HT1080 (cell line): ENCODE results near the gene RAD51B. TPM values are rescaled to one million over a fixed set of nuclear protein-coding genes. Genes with fewer than 3 reads are reported as not detected.
"Not testable (repeated sequence)": the region's sequence is repeated elsewhere in the genome, so short reads cannot be mapped to it uniquely, and the experiment has no call there.

Source experiments
- DNase-seq: peaks from one replicate; pipeline ENCODE4 v3.0.0-alpha.2; 2015; ENCODE audit warnings: low read depth
- total RNA-seq: library from RNA; depleted of rRNA; stranded (reverse); fragments of >200 nt; shearing (Covaris generic); gene quantifications from 2 replicates; pipeline ENCODE4 v1.2.3, GENCODE V29; 2014

Gene RAD51B
- total RNA-seq, 1 experiment from 2014 or later, result 8.5 TPM

DNA sequence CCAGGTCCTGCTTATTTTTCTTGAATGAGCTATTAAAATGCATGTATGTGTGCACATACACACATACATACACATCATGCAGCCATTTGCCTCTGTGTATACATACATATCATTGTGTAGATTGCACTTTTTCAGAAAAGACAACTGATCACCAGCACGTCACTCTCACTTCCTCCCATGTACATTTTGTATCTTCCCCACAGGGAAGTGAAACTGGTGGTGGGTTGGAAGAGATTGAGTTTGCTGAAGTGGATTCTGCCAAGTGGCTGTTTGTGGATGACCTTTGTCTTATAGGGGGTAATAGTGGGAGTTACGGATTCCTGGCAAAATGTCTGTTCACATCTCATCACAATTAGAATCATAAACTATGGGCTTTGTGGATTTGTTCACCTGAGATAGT lies 448.6 kb downstream of the RAD51B start:
- no peak for DNase-seq

DNA sequence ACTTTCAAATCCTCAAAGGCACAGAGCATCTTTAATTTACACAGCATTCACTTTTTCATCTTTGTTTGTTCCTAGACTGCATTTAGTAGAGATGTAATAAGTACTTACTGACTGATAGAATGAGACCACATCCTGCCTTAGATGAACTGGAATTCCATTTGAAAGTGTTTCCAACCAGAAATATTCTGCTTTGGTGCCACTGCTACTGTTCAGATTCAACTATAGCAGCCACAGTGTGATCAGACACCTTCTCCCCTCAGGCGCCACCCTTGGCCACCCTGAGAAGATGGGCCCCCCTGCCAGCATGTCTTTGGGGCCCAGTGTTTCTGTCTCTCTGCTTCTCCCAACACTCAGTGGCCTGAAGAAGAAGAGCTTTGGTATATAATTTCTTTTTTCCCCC lies 449.1 kb downstream of the RAD51B start:
- DNase-seq, result peak; percentile 34

DNA sequence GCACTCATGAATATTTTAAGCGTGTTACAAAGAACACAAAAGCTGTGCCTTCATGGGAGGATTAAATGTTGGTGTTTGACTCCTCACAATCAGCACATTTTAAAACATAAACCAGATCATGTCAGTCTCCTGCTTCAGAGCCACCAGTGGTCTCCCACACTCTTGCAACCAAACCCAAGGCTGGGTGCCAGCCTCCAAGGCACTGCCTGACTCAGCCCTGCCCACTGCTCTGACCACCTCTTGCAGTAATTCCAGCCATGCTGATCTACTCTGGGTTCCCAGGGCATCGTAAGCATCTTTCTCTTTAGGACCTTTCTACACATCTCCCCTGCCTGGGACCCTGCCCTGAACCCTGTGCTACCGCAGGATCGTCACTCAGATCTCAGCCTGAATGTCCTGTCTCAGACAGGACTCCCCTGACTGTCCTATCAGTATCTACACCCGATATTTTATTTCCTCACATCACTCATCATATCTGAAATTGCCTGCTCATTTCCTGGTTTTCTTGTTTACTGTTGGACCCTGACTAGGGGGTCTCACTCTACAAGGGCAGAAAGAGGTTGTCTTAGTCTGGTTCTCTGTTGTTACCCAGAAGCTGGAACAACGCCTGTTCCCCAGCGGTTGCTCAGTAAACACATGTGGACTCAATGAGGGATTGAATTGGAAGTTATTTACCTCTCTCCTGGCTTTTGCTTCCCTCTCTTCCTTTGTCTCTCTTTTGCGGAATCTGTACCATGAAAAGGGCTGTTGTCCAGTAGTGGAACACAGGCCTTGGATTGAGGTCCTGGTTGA lies 449.8 kb downstream of the RAD51B start:
- DNase-seq, result peak; percentile 17

DNA sequence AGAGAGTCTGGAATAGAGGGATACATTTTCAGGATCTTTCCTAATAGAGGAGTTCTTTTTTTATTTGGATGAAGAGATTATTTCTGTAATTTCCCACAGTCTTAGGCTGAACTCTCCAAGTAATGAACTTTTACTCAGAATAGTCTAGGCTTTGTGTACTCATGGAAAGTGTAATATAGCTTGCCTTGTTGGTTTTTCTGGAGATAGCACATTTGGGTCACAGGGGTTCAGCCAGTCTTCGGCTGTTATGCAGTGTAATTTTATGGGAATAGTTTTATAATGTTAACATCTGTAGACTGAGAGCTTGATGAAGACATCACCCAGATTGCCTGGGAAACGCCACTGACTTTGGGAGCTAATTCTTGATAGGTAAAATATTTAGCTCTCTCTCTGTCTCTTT lies 450.8 kb downstream of the RAD51B start:
- DNase-seq, result no peak

DNA sequence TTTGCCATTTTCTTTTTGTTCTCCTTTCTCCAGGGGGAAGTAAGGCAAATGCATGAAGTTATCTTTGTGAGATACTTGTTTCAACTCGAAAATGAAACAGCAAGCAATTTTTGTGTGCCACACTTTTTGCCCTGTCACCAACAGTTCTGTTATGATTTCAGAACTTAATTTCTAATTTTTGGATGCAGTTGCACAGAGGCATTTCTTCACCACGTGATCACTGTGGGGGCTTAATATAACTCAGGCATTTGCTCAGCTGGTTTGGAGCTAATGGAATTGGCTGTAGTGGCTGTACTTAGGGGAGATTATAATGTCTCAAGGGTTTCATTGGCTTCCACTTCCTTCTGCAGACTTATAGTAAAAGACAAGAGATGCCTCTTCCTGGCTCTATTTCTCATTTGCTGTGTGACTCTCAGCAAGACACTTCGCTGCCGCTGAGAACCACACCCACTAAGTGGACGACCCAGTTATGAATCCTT lies 452.4 kb downstream of the RAD51B start:
- no peak for DNase-seq

DNA sequence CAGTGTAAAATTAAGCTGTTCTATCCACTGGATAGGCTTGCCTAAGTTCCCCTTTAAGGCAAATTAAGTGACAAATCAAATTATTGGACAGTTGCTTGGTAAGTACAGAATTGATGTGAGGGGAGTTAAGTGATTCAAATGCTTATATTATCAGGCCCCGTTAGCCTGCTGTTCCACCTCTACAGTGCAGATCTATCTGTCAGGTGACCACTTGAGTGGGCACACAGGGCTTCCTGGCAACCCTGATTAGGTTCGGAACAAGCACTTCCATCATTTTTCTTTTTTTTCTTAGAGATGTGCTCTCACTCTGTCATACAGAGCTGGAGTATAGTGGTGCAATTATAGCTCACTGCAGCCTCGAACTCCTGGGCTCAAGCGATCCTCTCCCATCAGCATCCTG lies 453.8 kb downstream of the RAD51B start:
- no peak for DNase-seq

DNA sequence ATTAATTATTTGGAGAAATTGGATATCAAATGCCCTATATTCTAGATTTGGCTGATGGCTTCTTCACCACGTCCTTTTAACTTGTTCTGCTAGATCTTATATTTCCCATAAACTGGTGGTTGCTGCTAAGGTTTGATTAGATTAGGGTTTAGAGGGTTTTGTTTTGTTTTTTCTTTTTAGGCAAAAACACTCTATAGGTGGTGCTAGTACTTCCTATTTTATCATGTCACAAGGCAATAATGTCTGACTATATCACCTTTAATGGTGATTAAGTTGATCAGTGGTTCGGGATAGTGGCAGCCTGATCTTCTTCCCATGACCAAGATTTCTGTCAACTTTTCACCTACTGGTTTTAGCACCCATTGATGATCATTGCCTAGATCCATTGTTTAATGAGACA lies 455.1 kb downstream of the RAD51B start:
- DNase-seq, result no peak

DNA sequence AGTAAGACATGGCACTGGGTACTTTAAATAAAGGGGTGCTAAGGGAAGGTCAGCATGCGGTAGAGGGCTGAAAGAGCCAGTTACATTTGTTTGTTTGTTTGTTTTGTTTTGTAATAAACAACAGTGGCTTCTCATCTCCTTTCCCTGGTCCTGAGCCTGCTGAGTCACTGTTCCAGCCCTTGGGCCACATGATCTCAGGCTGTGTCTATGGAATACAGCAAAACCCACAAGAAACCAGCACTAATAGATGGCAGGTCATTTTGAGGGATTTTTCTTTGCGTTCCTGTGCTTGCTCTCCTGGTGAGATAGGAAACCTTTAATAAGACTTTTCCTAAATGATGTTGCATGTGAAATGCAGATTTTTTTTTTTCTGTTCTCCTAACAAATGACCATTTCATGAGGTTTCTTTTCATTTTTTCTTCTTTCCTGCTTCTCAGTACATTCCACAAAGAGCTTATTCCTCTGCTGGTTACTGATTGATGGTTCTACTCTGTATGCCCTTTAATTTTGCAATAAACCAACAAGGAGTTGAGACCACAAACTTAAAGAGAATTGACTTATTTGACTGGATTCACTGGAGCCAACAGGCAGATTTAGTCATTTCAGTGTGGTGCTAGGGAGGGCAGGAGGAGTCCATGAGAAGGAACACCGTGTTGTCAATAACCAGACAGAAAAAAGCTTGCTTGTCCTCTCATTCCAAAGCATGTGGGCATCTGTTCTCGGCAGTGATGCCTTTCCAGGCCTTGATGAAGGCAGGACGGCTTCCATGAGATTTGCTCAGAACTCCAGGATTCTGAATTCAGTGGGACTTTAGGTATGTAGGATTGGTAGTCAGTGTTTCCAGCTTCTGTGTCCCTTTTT lies 459.2 kb downstream of the RAD51B start:
- peak; percentile 23 for DNase-seq

DNA sequence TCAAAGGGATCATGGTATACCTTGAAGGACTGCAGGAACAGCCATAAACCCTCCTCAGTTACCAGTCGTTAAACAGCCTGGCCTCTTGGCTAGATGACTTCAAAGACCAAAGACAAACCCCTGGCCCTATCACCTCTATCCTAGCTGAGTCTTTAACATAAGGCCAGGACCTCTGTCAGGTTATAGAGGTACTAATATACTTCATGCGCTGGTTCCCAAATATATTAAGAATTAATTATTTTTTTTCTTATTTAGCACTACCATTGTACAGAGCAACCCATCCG lies 459.8 kb downstream of the RAD51B start:
- no peak for DNase-seq

DNA sequence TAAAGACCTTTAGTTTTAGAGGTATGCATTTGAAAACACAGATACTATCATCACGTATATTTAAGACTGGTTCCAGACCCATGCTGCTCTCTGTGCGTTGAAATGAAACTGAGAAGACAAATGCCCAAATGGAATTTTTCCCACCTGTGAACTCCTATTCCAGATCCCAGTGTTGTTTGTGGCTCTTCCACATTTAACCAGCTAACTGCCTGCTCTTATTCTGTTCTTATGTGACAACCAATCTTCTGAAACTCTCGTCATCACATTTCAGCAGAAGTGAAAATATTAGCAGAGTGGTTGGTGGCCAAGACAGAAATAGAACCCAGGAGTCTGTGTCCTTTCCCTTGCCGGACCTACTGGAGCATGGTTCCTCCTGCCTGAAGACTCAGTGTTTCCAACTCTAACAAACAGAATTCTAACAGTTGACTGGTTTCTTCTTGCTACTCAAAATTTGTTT lies 460.2 kb downstream of the RAD51B start:
- DNase-seq, result no peak

DNA sequence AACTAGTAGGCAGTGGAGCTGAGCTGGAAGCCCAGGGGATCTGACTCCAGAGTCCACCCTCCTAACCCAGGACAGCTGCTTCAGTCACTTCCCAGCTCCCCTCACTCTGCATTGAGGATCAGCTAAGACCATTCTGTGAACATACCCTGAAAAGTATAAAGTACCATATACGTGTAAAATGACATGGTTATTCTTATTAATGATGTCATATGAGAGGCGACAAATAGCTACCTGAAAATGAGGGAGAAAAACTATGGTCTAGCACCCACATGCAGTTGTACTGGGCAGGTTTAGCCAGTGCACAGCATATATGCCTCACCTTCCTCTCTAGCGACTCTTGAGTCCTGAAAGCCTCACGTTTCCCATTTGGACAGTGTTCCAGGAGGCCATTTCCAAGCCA lies 461.9 kb downstream of the RAD51B start:
- DNase-seq, result no peak

DNA sequence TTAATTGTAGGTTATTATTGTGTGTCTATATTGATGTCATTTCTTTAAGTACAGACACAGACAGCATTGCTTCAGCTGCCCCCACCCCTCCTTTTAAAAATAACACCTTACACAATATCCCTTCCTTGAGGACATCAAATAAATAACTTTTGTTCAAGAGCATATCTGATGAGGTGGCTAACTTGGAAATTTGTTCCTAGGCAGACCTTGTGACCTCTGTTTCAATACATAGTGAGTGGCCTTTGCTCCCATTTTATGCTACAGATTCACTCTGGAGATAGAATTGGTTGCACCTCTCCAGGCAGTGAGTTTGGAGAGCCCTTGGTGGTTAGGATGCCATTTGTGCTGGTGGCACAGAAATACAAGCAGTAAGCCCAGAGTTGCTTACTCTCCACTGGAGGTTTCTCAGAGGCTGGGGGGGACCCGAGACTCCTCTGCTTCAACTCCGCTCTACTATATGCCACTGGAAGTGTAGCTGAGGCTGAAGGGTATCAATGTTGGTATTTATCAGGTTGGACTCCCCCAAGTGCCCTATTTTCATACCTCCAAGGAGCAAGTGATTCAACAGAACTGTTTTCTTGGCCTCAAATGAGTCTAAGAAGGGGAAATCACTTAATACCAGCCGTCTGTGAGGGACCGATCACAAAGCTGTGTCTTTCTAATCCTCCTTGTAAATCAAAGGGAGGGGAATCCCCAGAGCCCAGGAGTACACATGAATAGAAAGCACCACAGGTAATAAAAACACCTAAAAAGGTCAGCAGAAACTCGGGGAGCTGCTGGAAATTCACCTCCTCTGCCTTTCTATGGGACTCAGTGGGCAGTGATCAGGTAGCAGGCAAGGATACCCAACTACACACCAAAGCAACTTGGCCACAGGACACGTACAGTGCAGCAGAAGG lies 463.1 kb downstream of the RAD51B start:
- DNase-seq, result no peak

DNA sequence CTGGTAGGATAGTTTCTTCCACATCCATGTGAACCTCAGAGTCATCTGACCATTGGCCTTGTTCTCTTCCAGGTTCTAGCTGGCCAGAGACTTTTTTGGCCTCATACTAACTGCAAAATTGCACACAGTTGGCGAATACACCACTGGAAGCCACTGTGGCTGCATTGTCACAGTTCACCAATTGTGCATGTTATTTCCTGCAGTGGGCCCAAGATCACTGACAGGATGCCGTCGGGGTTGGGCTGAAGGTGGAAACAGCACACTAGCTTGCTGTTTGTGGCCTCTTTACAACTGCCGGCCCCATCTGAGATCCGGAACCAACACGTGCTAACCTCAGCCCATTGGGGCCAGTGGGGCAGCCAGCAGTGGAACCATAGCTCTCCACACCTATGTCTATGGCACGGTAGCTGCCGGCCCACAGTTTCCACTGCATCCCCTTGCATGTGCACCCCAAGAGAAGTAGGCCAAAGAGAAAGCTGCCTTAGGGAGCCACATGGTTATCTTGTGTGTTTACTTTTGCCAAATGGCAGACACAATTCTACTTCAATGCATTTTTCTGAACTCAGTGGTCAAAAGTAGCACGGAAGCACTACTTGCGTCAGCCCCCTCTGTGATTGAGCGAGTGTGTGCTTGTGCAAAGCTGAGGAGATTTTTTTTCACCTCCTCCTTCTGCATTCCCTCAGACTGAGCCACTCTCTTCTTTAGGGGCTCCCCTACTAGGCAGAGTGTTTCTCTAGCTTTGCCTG lies 464.0 kb downstream of the RAD51B start:
- DNase-seq, result no peak

DNA sequence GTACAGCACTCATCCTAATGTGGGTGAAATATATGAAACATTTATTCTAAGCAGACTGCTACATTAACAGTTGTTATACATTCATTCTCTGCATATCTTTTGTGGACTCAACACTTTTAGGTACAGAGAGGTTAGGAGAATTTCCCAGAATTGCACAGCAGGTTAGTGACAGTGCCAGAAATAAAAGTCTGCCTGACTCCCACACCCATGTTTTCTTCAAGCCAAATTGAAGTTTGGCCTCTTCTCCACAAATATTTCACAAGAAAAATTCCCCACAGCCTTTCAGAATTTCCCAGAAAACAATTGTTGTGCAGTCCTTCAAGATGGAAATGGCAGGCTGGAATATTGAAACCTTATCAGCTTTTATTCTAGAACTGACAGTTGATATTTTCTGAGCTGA lies 464.8 kb downstream of the RAD51B start:
- no peak for DNase-seq

DNA sequence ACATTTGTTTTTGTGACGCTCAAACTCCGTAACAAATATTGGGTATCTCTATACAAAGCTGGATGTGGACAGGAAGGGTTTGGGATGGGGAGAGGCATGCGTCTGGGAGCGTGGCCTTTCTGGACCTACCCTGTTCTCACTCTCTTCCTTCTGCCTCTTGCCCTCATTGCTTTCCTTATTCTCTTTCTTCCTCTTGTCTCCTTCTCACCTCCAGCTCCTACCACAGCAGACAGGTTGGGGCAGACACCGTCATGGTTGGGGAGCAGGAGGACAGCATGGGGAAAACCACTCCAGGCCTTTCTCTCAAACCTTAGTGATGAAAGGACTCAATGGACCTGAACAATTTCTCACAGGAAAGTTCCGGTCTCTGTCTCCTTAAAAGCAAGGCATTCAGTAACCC lies 465.3 kb downstream of the RAD51B start:
- no peak for DNase-seq

DNA sequence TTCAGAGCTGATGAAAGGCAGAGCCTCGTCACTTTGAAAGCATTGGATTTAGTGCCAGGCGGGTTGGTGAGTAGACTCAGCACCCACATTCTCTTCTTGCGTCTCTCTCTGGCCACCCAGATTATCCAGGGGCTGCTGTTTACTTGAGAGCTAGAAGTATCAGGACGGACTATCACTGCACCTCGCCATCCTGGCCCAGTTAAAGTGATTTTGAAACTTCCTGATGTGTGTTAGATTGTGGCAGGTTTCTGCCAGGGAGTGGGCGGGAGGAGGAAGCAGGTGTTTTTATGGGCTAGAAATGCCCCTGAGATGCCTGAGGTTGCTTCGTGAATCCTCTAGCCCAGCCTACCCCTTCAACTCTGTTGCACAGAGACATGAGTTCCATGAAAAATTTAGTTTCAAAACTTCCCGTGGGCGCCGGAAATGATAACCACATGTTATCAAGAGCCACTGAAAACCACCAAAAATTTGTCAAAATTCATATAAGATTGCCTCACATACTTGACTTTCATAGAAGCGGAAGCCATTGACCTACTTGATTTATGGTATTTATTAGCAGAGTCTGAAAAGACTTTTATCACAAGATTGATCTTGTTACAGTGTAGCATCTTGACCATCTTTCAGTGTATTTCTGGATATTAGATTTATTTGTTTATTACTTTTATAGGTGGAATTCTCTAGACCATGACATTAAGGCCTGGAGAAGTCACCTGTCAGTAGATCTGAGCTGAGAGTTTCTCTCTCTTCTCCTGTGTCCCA lies 466.0 kb downstream of the RAD51B start:
- no peak for DNase-seq

DNA sequence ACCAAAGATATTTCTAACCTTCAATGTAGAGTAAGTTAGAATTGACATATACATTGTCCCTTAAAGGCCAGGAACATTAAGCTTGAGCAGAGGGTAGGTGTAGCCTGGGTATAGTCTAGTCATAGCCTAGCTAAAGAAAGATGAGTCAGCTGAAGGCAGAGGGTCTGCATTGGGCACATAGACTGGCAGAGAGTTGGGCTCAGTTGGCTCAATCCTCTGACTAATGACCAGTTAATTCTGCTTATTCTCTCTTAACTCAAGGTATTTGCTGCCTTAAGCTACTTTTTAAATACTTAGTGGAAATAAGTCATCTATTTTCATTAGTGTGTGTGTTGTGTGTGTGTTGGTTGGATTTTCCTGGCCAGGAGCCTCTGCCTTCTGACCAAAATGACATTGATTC lies 467.1 kb downstream of the RAD51B start:
- peak; percentile 35 for DNase-seq

DNA sequence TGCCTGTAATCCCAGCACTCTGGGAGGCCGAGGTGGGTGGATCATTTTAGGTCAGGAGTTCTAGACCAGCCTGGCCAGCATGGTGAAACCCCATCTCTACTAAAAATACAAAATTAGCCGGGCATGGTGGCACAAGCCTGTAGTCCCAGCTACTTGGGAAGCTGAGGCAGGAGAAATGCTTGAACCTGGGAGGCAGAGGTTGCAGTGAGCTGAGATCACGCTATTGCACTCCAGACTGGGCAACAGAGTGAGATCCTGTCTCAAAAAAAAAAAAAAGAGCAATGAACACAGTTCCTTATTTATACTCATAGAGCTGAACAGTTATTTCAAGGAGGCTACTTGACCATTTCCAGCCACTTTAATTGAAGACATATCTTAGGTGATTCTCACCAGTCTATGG lies 469.9 kb downstream of the RAD51B start:
- not testable (repeated sequence) for DNase-seq

DNA sequence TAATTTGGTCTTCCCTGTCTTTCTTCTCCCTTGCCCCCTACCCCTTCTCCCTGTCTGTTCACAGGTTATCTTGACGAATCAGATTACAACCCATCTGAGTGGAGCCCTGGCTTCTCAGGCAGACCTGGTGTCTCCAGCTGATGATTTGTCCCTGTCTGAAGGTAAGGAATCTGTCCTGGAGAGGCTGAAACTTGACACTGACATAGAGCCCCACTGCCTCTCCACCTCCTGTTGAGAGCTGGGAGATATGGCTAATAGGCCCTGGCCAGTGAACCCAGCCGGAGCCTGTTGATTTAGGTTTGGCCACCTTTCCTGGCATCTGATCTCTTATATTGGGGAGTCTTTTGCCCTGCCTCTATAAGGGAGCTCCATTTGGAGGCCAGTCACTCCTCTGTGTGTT lies 472.2 kb downstream of the RAD51B start:
- DNase-seq, result no peak
